Upper lobe of right lung (tissue), 1 donor: ENCODE measurements around the gene ADRB1. TPM values are rescaled to one million over a fixed set of nuclear protein-coding genes. Genes with fewer than 3 reads are reported as not detected.

Experiments used
- ATAC-seq: fragments of 200-7000 bp; cut with Tn5 transposase; one replicate; pipeline ENCODE4 v1.9.1; 2020; ENCODE audit warnings: mild to moderate bottlenecking, moderate library complexity
- DNase-seq: peaks from one replicate; pipeline ENCODE4 v3.0.0-alpha.2; 2020
- H3K27ac ChIP-seq: fragments of 200-600 bp; one replicate; pipeline ENCODE4 v1.8.0; 2022
- H3K27me3 ChIP-seq: fragments of 200-600 bp; one replicate; pipeline ENCODE4 v1.8.0; 2022; ENCODE audit warnings: mild to moderate bottlenecking
- H3K36me3 ChIP-seq: fragments of 200-600 bp; one replicate; pipeline ENCODE4 v1.8.0; 2022
- H3K4me1 ChIP-seq: fragments of 200-600 bp; one replicate; pipeline ENCODE4 v1.8.0; 2022
- H3K4me3 ChIP-seq: fragments of 200-600 bp; one replicate; pipeline ENCODE4 v1.8.0; 2022; ENCODE audit warnings: mild to moderate bottlenecking
- H3K9me3 ChIP-seq: fragments of 200-600 bp; one replicate; pipeline ENCODE4 v1.8.0; 2022
- CTCF ChIP-seq: fragments of 200-600 bp; IDR thresholded peaks from one replicate; pipeline ENCODE4 v1.8.0; 2022; ENCODE audit warnings: antibody characterized with exemption
- intact Hi-C: fragments of 100-400 bp; cut with DNase I; formaldehyde crosslinking; loops from one replicate; pipeline ENCODE4 v1.11.0; 2022
- total RNA-seq: library from RNA; stranded (reverse); fragmentation: NEBNext Ultra II Directional; extraction: Animal tissue kit (Norgen Biotek cat#: 25700); gene quantifications from one replicate; pipeline ENCODE4 v1.2.1, GENCODE V29; 2021
- donor health status: DM: no; HTN: yes; CAD: no; lungs with severe emphysema.

The ADRB1 gene
- total RNA-seq, 1 donor from 2014 or later = 18.6 TPM

DNA sequence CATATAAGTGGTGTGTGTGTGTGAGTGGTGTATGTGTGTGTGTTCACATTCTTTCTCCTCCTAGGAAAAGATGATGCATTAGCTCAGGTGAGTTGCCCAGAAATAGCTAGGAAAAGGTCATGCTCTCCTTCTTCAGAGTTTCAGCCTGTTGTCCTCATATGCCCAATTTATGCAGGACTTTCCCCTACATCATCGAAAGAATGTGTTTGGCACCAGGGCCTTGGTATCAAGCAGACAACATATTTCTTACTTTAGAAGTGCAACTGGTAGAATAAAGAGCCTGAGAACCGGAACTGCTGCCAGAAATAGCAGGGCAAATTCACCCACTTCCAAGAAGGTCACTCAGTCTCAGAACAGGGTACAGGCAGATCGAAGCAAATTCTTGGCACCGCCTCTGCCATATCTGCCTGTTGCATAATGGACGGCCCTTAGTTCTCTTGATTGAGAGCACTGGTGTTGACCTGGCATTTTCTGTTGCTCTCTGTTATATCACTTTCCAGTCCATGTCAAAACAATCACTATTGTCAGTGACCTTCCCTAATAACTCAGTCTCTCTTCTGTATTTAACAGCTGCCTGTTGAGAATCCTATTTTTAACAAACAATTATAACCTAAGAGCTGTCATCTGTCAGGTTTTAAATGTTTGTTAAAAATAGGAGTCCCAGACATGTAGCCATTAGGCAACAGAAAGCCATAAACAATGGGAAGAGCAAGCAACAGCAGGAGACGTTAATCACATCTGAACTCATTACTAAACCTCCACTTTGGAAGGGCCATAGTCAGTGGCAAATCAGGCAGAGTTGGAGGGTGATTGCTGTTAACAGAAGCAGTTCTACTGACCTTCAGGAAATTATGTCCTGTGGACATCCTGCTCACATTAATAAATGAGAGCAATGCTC lies 20.7 kb downstream of the ADRB1 start:
- Histone ChIP-seq H3K4me1 (peaks cover 8% of the 10 kb centered on the region), H3K27me3 (no peaks in the 10 kb centered on the region), H3K27ac (peak overlapping the region; percentile 17), H3K4me3 (no peak overlapping the region), H3K9me3 (no peaks in the 10 kb centered on the region), H3K36me3 (no peaks in the 10 kb centered on the region)
- DNase-seq (no peak), ATAC-seq (peak; percentile 89)
- intact Hi-C loops = no loop called here
- no peak for TF ChIP-seq CTCF

GRCh38 chr10:114065049-114065435 lies 21.4 kb downstream of the ADRB1 start:
- Histone ChIP-seq H3K27ac (no peak overlapping the region), H3K9me3 (no peaks in the 10 kb centered on the region), H3K4me3 (no peak overlapping the region), H3K36me3 (no peaks in the 10 kb centered on the region), H3K4me1 (peaks cover 8% of the 10 kb centered on the region), H3K27me3 (no peaks in the 10 kb centered on the region)
- intact Hi-C loops = no loop called here
- DNase-seq (no peak), ATAC-seq (no peak)
- no peak for TF ChIP-seq CTCF

DNA sequence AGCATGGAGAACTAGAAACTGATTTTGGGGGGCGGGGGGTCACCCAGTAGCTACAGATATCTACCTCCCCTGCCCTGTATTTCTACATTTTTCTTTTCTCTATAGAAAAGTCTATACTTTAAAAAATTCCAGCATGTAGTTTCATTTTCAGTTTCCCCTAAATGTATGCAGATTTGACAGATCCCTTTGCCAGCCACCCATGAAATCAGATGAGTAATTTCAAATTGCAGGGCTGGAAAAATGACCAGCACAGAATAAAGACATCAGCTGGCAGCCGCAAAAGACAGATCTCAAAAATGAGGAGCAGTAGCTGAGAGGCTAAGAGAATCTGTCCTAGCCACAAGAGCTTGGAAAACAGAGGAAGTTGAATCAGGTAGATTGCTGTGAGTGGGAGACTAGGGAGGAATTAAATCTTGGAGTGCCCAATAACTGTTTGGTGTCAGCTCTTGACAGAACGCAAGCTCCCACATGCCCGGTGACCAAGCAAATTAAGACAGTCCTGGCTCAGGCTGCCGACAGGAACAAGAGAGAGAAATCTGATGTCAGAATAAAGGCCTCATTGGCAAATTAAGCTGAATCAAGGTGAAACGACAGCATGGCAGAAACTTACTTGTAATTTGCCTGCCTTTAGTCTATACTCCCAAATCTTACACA lies 24.5 kb downstream of the ADRB1 start:
- H3K4me3 ChIP-seq = no peak overlapping the region
- DNase-seq (no peak), ATAC-seq (no peak)
- H3K36me3 ChIP-seq = no peaks in the 10 kb centered on the region
- peaks cover 8% of the 10 kb centered on the region for H3K4me1 ChIP-seq
- no peak overlapping the region for H3K27ac ChIP-seq
- H3K27me3 ChIP-seq = no peaks in the 10 kb centered on the region
- no peaks in the 10 kb centered on the region for H3K9me3 ChIP-seq
- no peak for TF ChIP-seq CTCF
- intact Hi-C loops = no loop called here

DNA sequence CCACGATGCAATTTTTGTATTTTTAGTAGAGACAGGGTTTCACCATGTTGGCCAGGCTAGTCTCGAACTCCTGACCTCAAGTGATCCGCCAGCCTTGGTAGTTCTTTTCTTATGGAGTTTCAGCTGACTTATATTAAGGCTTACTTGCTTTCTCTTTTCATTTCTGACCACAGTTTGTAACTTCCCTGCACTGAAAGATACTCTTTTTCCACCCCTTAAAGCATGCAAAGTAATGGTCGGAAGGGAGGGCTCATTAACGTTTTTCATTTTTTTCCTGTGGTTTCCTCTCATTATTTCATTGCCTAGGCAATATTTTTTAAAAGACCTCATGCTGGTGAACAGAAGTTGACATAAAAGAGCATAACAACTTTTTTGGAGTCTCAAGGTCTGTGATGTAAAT lies 27.0 kb downstream of the ADRB1 start:
- Histone ChIP-seq H3K4me1 (peaks cover 4% of the 10 kb centered on the region), H3K36me3 (no peaks in the 10 kb centered on the region), H3K4me3 (no peak overlapping the region), H3K27ac (no peak overlapping the region), H3K9me3 (no peaks in the 10 kb centered on the region), H3K27me3 (no peaks in the 10 kb centered on the region)
- no peak for ATAC-seq
- intact Hi-C loops = no loop called here
- DNase-seq = no peak
- no peak for TF ChIP-seq CTCF

GRCh38 chr10:114071178-114071577 lies 27.5 kb downstream of the ADRB1 start:
- no peak for TF ChIP-seq CTCF
- H3K36me3 ChIP-seq = no peaks in the 10 kb centered on the region
- H3K27ac ChIP-seq = no peak overlapping the region
- H3K4me3 ChIP-seq = no peak overlapping the region
- peak; percentile 26 for ATAC-seq
- DNase-seq = no peak
- intact Hi-C loops = no loop called here
- no peaks in the 10 kb centered on the region for H3K27me3 ChIP-seq
- no peaks in the 10 kb centered on the region for H3K9me3 ChIP-seq
- peaks cover 4% of the 10 kb centered on the region for H3K4me1 ChIP-seq
